T1000 (cell line): ENCODE results near the gene FAM90A1.
"Not testable (repeated sequence)": the region's sequence is repeated elsewhere in the genome, so short reads cannot be mapped to it uniquely, and the experiment has no call there.

ENCODE experiments used
- DNase-seq: peaks from one replicate; lab custom pipeline; 2025; ENCODE audit warnings: mixed read lengths; lab: John Stamatoyannopoulos, UW

Gene FAM90A1

GRCh38 chr12:8226992-8227731, at the start of gene FAM90A1:
FAM90A1 (minus strand) TSS chr12:8227618; CDS start chr12:8224832, 2,786 bp downstream.
- not testable (repeated sequence) for DNase-seq

DNA sequence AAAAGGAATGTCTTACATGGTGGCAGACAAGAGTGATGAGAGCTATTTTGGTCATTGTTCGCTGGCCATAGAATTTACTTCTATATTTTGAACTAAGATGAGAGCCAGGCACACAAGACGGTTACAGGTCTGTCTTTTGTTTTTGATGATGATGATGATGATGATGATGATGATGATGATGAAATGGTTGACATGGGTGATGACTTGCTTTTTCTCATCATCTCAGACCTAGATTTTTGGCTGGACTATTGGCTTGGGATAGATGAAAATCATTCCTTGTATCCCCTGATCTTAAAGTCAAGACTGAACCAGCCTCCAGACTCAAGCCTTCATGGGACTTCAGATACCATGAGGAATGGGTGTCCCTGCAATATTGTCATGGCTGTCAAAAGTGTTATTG, 49.0 kb upstream of the FAM90A1 start:
- DNase-seq = not testable (repeated sequence)

DNA sequence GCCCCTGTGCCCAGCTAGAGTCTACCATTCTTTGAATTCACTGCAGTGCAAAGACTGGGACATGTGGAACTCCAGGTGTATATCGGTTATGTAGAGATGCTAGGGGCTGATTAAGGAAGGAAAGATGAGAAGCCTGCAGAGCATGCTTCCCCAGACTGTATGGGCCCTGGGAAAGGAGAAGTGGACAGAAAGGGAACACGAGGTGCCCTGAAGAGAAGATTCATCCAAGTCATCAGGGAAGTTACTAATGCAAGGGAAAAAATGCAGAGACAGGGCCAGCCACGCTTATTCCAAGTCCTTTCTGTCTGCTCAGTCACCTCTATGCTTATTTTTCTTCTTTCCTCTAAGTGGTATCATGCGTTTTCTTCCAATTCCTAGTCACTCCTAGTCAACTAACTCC, 39.3 kb upstream of the FAM90A1 start:
- DNase-seq = not testable (repeated sequence)

DNA sequence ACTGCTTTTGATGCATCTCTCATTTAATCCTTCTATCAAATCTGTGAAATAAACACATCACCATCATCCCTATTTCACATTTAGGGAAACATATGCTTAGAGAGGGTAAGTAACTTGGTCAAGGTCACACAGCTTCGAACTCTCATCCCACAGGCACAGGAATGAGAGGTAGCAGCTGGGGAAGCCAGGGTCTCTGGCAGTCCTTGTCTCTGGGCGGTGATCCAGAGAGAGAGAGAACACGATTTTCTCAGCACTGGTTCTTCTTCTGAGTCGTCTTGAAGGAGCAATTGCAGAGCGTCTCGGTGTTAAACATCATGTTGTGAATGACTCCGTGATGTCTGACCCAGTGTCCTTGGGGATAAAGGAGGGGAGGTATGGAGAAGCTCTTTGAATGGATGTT, 36.8 kb upstream of the FAM90A1 start:
- not testable (repeated sequence) for DNase-seq

- not testable (repeated sequence) for DNase-seq
Measured at GRCh38 chr12:8261111-8261554, 33.7 kb upstream of the FAM90A1 start.

DNA sequence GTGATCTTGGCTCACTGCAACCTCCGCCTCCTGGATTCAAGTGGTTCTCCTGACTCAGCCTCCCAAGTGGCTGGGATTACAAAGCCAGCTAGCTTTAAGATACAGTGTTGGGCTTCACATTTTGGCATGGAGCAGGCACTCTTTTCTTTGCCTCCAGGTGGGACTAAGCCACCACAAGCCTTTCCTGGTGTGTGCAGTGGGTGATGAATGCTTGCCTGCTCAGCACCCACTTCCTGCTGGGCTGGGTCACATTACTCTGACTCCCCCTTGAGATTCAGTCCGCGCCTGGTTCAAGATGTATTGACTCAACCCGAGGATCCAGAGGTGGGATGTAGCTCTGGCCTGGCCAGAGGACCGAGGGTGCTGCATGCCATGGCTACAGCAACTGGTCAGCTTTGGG, 28.9 kb upstream of the FAM90A1 start:
- not testable (repeated sequence) for DNase-seq

DNA sequence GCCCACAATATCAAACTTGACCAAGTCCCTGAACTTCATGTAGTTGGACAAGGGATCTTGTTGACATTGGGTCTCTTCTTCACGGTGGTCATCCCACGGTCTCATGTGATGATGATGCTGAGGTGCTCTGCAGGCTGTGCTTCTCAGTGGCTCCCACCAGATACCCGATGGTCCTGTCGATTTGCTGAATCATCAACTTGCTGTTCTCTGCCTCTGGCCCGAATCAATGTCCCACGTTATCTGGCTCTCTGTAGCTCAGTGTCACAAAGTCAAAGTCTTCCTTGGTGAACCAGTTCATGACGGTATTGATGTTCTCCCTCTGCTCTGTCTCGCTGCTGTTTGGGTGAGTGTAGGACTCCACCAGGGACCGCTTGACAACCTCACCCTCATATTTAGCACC, 27.3 kb upstream of the FAM90A1 start:
- not testable (repeated sequence) for DNase-seq

DNA sequence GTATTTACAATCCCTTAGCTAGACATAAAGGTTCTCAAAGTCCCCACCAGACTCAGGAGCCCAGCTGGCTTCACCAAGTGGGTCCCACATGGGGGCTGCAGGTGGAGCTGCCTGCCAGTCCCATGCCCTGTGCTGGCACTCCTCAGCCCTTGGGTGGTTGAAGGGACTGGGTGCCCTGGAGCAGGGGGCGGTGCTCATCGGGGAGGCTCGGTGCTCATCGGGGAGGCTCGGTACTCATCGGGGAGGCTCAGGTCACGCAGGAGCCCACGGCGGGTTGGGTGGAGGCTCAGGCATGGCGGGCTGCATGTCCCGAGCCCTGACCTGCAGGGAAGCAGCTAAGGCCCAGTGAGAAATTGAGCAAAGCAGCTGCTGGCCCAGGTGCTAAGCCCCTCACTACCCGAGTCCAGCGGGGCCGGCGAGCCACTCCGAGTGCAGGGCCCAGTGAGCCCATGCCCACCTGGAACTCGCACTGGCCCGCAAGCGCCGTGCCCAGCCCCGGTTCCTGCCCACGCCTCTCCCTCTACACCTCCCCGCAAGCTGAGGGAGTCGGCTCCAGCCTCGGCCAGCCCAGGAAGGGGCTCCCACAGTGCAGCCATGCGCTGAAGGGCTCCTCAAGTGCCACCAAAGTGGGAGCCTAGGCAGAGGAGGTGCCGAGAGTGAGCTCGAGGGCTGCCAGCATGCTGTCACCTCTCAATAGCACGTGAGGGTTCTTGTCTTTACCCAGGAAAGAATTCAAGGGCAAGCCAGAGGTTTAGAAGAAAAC, 24.8 kb upstream of the FAM90A1 start:
- DNase-seq = not testable (repeated sequence)

DNA sequence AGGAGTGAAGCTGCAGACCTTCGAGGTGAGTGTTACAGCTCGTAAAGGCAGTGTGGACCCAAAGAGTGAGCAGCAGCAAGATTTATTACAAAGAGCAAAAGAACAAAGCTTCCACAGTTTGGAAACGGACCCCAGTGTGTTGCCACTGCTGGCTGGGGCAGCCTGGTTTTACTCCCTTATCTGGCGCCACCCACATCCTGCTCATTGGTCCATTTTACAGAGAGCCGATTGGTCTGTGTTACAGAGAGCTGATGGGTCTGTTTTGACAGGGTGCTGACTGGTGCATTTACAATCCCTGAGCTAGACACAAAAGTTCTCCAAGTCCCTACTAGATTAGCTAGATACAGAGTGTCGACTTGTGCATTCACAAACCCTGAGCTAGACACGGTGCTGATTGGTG, 24.2 kb upstream of the FAM90A1 start:
- not testable (repeated sequence) for DNase-seq

- DNase-seq = peak; percentile 31
Measured at GRCh38 chr12:8246941-8247535, 19.6 kb upstream of the FAM90A1 start.

- not testable (repeated sequence) for DNase-seq
Measured at GRCh38 chr12:8243682-8244161, 16.3 kb upstream of the FAM90A1 start.

GRCh38 chr12:8242880-8243681, 15.7 kb upstream of the FAM90A1 start:
- peak; percentile 99 for DNase-seq

GRCh38 chr12:8242622-8242879, 15.1 kb upstream of the FAM90A1 start:
- DNase-seq = not testable (repeated sequence)

GRCh38 chr12:8241917-8242621, 14.7 kb upstream of the FAM90A1 start:
- DNase-seq = peak; percentile 67

GRCh38 chr12:8240340-8241114, 13.1 kb upstream of the FAM90A1 start:
- not testable (repeated sequence) for DNase-seq

DNA sequence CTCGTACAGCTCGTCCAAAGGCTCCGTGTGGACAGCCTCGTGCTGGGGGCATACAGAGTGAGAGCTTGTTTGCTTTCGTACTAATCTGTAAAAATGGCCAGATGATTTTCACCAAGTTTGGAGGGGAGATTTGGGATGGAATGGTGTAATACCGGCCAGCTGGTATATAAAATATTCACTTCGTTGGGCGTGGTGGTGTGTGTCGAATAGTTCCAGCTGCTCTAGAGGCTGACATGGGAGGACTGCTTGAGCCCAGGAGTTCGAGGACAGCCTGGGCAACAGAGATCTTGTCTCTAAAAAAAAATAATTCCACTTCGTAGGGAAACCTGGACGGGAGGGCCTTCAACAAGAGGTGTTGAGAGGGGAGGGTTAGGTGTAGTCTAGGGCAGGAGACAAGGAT, 9.6 kb upstream of the FAM90A1 start:
- DNase-seq = not testable (repeated sequence)

DNA sequence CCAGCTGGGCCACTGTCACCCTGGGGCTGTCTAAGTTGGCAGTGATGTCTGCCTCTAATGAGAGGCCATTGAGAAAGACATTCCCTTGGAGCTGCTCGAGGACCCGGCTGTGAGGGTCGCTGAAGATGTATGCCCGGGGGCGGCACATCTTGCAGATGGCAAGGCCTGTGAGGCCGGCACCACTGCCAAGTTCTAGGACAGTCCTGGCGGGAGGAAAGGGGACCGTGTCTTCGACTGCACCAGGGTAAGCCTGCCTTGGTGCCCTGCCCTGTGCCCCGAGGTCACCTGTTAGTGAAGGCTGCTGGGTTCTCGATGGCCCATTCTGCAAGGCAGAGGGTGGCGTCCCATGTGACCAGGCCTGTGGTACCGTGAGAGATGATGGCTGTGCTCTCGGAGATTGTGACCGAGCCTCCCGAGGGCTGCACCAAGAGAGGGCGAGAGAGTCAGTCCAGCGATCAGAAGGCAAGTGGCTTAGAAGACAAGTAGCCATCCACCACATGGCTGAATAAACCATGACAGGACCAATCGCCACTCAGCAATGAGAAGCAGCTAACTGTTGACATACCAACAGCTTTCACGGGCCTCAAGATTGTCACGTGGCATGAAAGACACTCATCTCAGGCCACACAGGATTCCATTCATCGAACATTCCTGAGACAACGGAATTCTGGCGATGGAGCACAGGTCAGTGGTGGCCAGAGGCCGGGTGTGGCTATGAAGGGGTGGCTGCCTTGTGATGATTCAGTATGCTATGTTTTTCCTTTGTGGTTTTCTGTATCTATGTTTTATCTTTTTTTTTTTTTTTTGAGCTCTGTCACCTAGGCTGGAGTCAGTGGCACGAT, 8.1 kb upstream of the FAM90A1 start:
- peak; percentile 47 for DNase-seq

- DNase-seq = not testable (repeated sequence)
Measured at GRCh38 chr12:8234746-8235145, 7.3 kb upstream of the FAM90A1 start.

DNA sequence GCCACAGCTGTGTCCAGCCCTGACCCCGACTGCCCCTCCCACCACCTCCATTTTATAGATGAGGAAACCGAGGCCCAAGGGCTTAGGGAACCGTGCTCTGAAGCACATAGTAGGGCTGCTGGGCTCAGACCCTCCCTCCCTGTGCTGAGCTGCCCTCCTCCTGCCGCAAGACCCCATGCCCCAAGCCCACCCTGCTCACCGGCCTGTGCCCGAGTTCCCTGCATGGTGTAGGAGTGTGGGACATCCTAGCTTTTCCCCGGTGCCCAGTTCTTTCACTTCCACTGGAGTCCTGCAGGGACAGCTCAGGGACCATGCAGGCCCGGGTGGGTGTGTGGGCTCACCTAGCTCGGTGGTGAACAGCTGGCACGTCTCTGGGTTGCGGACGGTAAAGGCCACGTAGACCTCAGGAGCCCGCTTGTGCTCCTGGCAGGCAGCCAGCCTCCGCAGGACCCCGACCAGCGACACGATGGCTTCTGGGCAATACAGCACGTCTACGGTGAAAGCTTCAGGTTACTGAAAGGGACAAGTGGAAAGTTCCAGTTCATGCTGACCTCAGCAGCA, 6.6 kb upstream of the FAM90A1 start:
- DNase-seq = not testable (repeated sequence)
